ENCODE measurements around the gene DERA. TPM values are rescaled to one million over a fixed set of nuclear protein-coding genes. Genes with fewer than 3 reads are reported as not detected.

DERA gene
- total and polyA plus RNA-seq, 2 of the 8 experiments (the other 6 are each of a cell fraction or from before 2014, with no cell fraction given), result 13.1 to 17.1 TPM

- TF ChIP-seq RNF2 (IDR thresholded peaks at IDR 0.05; ENCODE audit: borderline replicate concordance, low read depth, low read length, missing control alignments, poor library complexity, severe bottlenecking) (no peak), USF2 (IDR thresholded peaks at IDR 0.05; ENCODE audit: low read length) (no peak)
Measured at GRCh38 chr12:16063726-16064125, 152.6 kb downstream of the DERA start (continued).
